OCI-LY3 (cell line): Measurements from ENCODE around the gene SUPT20H.

ENCODE experiments used
- CTCF ChIP-seq: fragments of 200-600, 300-600 bp; sonication (generic); IDR thresholded peaks from 2 replicates; pipeline ENCODE4 v1.5.1; 2014; ENCODE audit warnings: antibody characterized with exemption, low read length, low read depth
- EZH2phosphoT487 ChIP-seq: fragments of 200-600 bp; shearing (Covaris generic); IDR thresholded peaks from 2 replicates; pipeline ENCODE4 v1.6.1; 2018; ENCODE audit warnings: antibody characterized with exemption, mixed run types, low read depth

GRCh38 chr13:36999054-36999714 lies 60.3 kb downstream of the SUPT20H start, which contains the start of gene ALG5:
- TF ChIP-seq CTCF (peak; percentile 96), EZH2phosphoT487 (no peak)
